Testis (tissue), 2 donors: Measurements from ENCODE around the gene COX15.

ENCODE experiments used
- POLR2A ChIP-seq: fragments of 450-650 bp; IDR thresholded peaks from one replicate; pipeline ENCODE4 v1.6.1; 2017; ENCODE audit warnings: antibody characterized with exemption, mild to moderate bottlenecking, moderate library complexity
- TF ChIP-seq, protein P1 (sequence below), 3 experiments: fragments of 450-650 bp in 2 of 3; fragments of 200-600 bp in 1 of 3; sonication (generic) in 1 of 3; IDR thresholded peaks; one replicate each; pipeline ENCODE4 v1.5.1; 2016 to 2019; ENCODE audit warnings: antibody characterized with exemption in 3 of 3, mild to moderate bottlenecking in 2 of 3, moderate library complexity in 1 of 3

DNA sequence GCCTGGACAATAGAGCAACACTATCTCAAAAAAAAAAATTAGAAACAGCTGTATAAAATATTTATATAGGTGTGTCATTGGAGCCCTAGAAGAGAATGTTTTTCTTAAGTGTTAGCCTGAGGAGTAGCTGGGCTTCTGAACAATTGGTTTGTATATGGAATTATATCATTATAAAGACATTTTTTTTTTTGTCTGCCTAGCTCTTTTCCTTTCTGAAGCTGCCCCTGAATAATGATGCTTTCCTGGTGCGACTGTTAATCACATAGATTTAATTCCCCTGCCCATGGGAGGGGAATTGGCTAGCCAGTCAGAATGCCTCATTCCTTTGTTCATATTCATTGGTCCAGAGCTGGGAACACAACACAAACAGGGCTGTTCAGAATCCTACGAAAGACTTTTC lies 36.6 kb upstream of the COX15 start:
- TF ChIP-seq, protein P1, sequence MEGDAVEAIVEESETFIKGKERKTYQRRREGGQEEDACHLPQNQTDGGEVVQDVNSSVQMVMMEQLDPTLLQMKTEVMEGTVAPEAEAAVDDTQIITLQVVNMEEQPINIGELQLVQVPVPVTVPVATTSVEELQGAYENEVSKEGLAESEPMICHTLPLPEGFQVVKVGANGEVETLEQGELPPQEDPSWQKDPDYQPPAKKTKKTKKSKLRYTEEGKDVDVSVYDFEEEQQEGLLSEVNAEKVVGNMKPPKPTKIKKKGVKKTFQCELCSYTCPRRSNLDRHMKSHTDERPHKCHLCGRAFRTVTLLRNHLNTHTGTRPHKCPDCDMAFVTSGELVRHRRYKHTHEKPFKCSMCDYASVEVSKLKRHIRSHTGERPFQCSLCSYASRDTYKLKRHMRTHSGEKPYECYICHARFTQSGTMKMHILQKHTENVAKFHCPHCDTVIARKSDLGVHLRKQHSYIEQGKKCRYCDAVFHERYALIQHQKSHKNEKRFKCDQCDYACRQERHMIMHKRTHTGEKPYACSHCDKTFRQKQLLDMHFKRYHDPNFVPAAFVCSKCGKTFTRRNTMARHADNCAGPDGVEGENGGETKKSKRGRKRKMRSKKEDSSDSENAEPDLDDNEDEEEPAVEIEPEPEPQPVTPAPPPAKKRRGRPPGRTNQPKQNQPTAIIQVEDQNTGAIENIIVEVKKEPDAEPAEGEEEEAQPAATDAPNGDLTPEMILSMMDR (IDR thresholded peaks at IDR 0.05) = no peak
- no peak for TF ChIP-seq POLR2A
